ENCODE results near the gene STK11IP.
A peak's percentile ranks its signal among the peaks of the same experiment; 100 is the strongest.

Gene STK11IP

DNA sequence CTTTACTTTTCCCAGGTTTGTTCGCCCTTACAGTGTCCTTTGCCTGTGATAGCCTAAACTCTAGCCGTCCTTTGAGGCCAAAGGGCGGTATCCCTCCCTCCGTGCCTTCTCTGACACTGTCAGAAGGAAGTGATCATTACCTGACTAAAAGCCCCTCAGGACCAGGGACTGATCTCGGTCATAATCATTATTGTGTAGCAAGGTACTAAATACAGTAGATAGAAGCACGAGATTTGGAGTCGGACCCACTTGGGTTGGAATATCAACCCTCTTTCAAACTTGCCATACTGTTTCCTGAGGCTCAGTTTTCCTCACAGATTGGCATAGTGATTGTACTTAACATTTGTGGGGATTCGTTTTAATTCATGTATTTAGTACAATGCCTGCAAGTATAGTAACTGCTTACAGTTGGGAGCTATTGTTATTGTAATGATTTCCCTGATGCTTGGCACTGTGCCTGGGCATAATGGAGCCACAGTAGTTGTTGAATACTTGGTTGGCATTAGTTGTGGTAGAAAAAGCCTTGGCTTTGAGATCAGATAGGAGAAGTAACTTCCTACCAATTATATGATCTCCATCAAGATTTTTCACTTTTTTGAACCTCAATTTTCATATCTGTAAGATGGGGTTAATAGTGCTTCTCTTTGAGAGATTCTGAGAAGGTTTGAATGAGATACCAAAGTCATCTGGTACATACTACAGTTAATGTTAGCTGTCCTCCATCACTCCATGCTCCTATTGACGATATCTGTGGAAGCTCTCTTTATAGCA lies 836 bp downstream of the STK11IP start:
- peak in 1 of 3 donors; percentile 24 for DNase-seq
- ChIA-PET CTCF (interaction anchor here (4.4 kb wide), 1 partner anchor 37 kb away, joined by 24 read pairs; no protein-coding TSS in a partner anchor), POLR2A (no interaction called here)
- H3K4me1 ChIP-seq (ENCODE audit: control extremely low read depth in 1 of 4, control insufficient read depth in 4 of 4, insufficient read depth in 4 of 4, low read length in 3 of 4) = peaks cover 2 to 34% (median 22%) of the 10 kb centered on the region in 4 experiments
- H3K4me3 ChIP-seq (ENCODE audit: control insufficient read depth in 1 of 7, extremely low read depth in 1 of 7, insufficient read depth in 4 of 7, low read depth in 2 of 7, low read length in 6 of 7) = peak overlapping the region; percentile 72 to 98 (median 92)
- H3K9me3 ChIP-seq (ENCODE audit: control extremely low read depth in 1 of 5, control insufficient read depth in 4 of 5, insufficient read depth in 2 of 5, low read depth in 1 of 5, low read length in 4 of 5) = no peaks in the 10 kb centered on the region
- H3K27me3 ChIP-seq (replicated peaks in 2 of 5; ENCODE audit: control insufficient read depth in 4 of 5, insufficient read depth in 5 of 5, low read length in 4 of 5) = no peaks in the 10 kb centered on the region
- WGBS (ENCODE audit: insufficient coverage) = 46% methylated on average over 6 of the region's 9 CpGs
- H3K36me3 ChIP-seq (ENCODE audit: control insufficient read depth in 4 of 4, insufficient read depth in 4 of 4, low read length in 3 of 4) = peaks cover 5 to 18% (median 16%) of the 10 kb centered on the region in 4 experiments
- peak overlapping the region; percentile 25 to 80 for H3K27ac ChIP-seq (ENCODE audit: insufficient read depth in 1 of 2, low read depth in 1 of 2, low read length in 2 of 2, poor library complexity in 1 of 2, severe bottlenecking in 2 of 2)

DNA sequence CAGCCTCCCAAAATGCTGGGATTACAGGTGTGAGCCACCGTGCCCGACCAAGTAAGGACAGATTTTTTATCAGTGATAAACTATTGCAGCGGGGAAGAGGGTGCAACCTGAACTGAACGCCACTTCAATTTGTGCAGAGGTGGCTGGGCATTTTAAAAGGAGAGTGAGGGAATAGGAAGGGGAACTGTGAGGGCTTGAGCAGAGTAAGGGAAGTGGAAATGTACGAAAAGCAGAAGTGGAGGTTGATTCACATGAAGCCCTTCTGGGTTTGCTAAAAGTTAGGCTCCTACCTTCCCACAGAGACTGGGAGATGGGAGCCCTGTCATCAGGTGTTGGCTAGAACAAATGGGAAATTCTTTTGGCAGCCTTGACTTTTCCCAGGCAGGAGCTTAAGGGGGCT lies 6.1 kb downstream of the STK11IP start:
- no peak overlapping the region for H3K4me3 ChIP-seq (ENCODE audit: control insufficient read depth in 1 of 7, extremely low read depth in 1 of 7, insufficient read depth in 4 of 7, low read depth in 2 of 7, low read length in 6 of 7)
- 6% methylated on average over 5 of the region's 5 CpGs for WGBS (ENCODE audit: insufficient coverage)
- POLR2A ChIA-PET = interaction anchor here (1.0 kb wide), 1 partner anchor 12 kb away, joined by 3 read pairs; no protein-coding TSS in a partner anchor
- peaks cover 5 to 22% (median 7%) of the 10 kb centered on the region in 4 experiments for H3K4me1 ChIP-seq (ENCODE audit: control extremely low read depth in 1 of 4, control insufficient read depth in 4 of 4, insufficient read depth in 4 of 4, low read length in 3 of 4)
- peak; percentile 42 to 79 (median 73) for DNase-seq
- H3K27me3 ChIP-seq (replicated peaks in 2 of 5; ENCODE audit: control insufficient read depth in 4 of 5, insufficient read depth in 5 of 5, low read length in 4 of 5) = no peaks in the 10 kb centered on the region
- CTCF ChIA-PET = interaction anchor here (1.0 kb wide), 1 partner anchor 52 kb away, joined by 3 read pairs; no protein-coding TSS in a partner anchor
- peaks cover 9 to 58% (median 43%) of the 10 kb centered on the region in 4 experiments for H3K36me3 ChIP-seq (ENCODE audit: control insufficient read depth in 4 of 4, insufficient read depth in 4 of 4, low read length in 3 of 4)
- no peaks in the 10 kb centered on the region for H3K9me3 ChIP-seq (ENCODE audit: control extremely low read depth in 1 of 5, control insufficient read depth in 4 of 5, insufficient read depth in 2 of 5, low read depth in 1 of 5, low read length in 4 of 5)
- H3K27ac ChIP-seq (ENCODE audit: insufficient read depth in 1 of 2, low read depth in 1 of 2, low read length in 2 of 2, poor library complexity in 1 of 2, severe bottlenecking in 2 of 2) = no peak overlapping the region

DNA sequence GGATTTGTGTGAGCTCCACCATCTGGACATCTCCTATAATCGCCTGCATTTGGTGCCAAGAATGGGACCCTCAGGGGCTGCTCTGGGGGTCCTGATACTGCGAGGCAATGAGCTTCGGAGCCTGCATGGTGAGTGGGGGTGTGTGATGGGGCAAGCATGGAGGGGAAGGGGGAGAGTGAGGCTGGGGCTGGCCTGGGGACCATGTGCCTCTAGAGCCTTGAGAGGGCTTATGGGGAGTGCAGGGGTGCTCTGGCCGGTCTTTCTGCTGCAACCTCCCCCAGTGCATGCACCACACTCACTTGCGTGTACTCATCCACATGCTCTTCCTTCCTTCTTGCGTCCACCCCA lies 7.9 kb downstream of the STK11IP start:
- DNase-seq = no peak
- H3K4me3 ChIP-seq (ENCODE audit: control insufficient read depth in 1 of 7, extremely low read depth in 1 of 7, insufficient read depth in 4 of 7, low read depth in 2 of 7, low read length in 6 of 7) = no peak overlapping the region
- H3K27ac ChIP-seq (ENCODE audit: insufficient read depth in 1 of 2, low read depth in 1 of 2, low read length in 2 of 2, poor library complexity in 1 of 2, severe bottlenecking in 2 of 2) = no peak overlapping the region
- 100% methylated on average over 5 of the region's 6 CpGs for WGBS (ENCODE audit: insufficient coverage)
- ChIA-PET CTCF (interaction anchor here (1.0 to 1.6 kb wide), 2 partner anchors 12 to 64 kb away, joined by 4 to 5 read pairs; no protein-coding TSS in a partner anchor), POLR2A (no interaction called here)
- peaks cover 9 to 74% (median 51%) of the 10 kb centered on the region in 4 experiments for H3K36me3 ChIP-seq (ENCODE audit: control insufficient read depth in 4 of 4, insufficient read depth in 4 of 4, low read length in 3 of 4)
- peaks cover 5 to 21% (median 7%) of the 10 kb centered on the region in 4 experiments for H3K4me1 ChIP-seq (ENCODE audit: control extremely low read depth in 1 of 4, control insufficient read depth in 4 of 4, insufficient read depth in 4 of 4, low read length in 3 of 4)
- H3K27me3 ChIP-seq (replicated peaks in 2 of 5; ENCODE audit: control insufficient read depth in 4 of 5, insufficient read depth in 5 of 5, low read length in 4 of 5) = no peaks in the 10 kb centered on the region
- H3K9me3 ChIP-seq (ENCODE audit: control extremely low read depth in 1 of 5, control insufficient read depth in 4 of 5, insufficient read depth in 2 of 5, low read depth in 1 of 5, low read length in 4 of 5) = no peaks in the 10 kb centered on the region

- ChIA-PET POLR2A (interaction anchor here (0.7 kb wide), 1 partner anchor 1895 kb away, joined by 3 read pairs; no protein-coding TSS in a partner anchor), CTCF (interaction anchor here (1.2 to 1.9 kb wide), 2 partner anchors 12 to 48 kb away, joined by 3 to 7 read pairs; no protein-coding TSS in a partner anchor)
- H3K27me3 ChIP-seq (replicated peaks in 2 of 5; ENCODE audit: control insufficient read depth in 4 of 5, insufficient read depth in 5 of 5, low read length in 4 of 5) = no peaks in the 10 kb centered on the region
- WGBS (ENCODE audit: insufficient coverage) = 92% methylated on average over 7 of the region's 15 CpGs
- peaks cover 5 to 28% (median 14%) of the 10 kb centered on the region in 4 experiments for H3K4me1 ChIP-seq (ENCODE audit: control extremely low read depth in 1 of 4, control insufficient read depth in 4 of 4, insufficient read depth in 4 of 4, low read length in 3 of 4)
- no peak overlapping the region for H3K27ac ChIP-seq (ENCODE audit: insufficient read depth in 1 of 2, low read depth in 1 of 2, low read length in 2 of 2, poor library complexity in 1 of 2, severe bottlenecking in 2 of 2)
- DNase-seq = no peak
- no peaks in the 10 kb centered on the region for H3K9me3 ChIP-seq (ENCODE audit: control extremely low read depth in 1 of 5, control insufficient read depth in 4 of 5, insufficient read depth in 2 of 5, low read depth in 1 of 5, low read length in 4 of 5)
- no peak overlapping the region for H3K4me3 ChIP-seq (ENCODE audit: control insufficient read depth in 1 of 7, extremely low read depth in 1 of 7, insufficient read depth in 4 of 7, low read depth in 2 of 7, low read length in 6 of 7)
- H3K36me3 ChIP-seq (ENCODE audit: control insufficient read depth in 4 of 4, insufficient read depth in 4 of 4, low read length in 3 of 4) = peaks cover 3 to 69% (median 46%) of the 10 kb centered on the region in 4 experiments
These were observed 10.3 kb downstream of the STK11IP start for GRCh38 chr2:219607931-219608330.

DNA sequence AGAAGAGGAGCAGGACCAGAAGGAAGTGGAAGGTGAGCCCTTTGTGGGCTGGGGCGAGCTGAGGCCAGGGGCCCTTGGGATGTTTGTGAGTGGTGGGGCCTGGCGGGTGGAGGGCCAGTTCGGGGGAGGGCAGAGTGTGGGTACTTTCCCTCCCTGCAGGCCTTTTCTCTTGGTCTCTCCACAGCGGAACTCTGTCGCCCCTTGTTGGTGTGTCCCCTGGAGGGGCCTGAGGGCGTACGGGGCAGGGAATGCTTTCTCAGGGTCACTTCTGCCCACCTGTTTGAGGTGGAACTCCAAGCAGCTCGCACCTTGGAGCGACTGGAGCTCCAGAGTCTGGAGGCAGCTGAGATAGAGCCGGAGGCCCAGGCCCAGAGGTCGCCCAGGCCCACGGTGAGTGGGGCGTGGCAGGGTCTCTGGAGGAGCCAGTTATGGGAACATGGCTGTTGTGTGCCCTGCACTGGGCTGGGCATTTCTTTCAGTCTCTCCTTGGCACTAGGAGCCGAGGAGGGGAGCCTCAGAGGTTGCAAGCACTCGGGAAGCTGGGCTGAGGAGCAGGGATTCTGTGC lies 10.8 kb downstream of the STK11IP start:
- no peak for DNase-seq
- H3K4me3 ChIP-seq (ENCODE audit: control insufficient read depth in 1 of 7, extremely low read depth in 1 of 7, insufficient read depth in 4 of 7, low read depth in 2 of 7, low read length in 6 of 7) = no peak overlapping the region
- CTCF ChIA-PET = interaction anchor here (1.2 to 1.9 kb wide), 2 partner anchors 12 to 49 kb away, joined by 3 to 7 read pairs; no protein-coding TSS in a partner anchor
- peaks cover 5 to 29% (median 15%) of the 10 kb centered on the region in 4 experiments for H3K4me1 ChIP-seq (ENCODE audit: control extremely low read depth in 1 of 4, control insufficient read depth in 4 of 4, insufficient read depth in 4 of 4, low read length in 3 of 4)
- POLR2A ChIA-PET = no interaction called here
- H3K27ac ChIP-seq (ENCODE audit: insufficient read depth in 1 of 2, low read depth in 1 of 2, low read length in 2 of 2, poor library complexity in 1 of 2, severe bottlenecking in 2 of 2) = no peak overlapping the region
- H3K27me3 ChIP-seq (replicated peaks in 2 of 5; ENCODE audit: control insufficient read depth in 4 of 5, insufficient read depth in 5 of 5, low read length in 4 of 5) = no peaks in the 10 kb centered on the region
- peaks cover 3 to 69% (median 46%) of the 10 kb centered on the region in 4 experiments for H3K36me3 ChIP-seq (ENCODE audit: control insufficient read depth in 4 of 4, insufficient read depth in 4 of 4, low read length in 3 of 4)
- H3K9me3 ChIP-seq (ENCODE audit: control extremely low read depth in 1 of 5, control insufficient read depth in 4 of 5, insufficient read depth in 2 of 5, low read depth in 1 of 5, low read length in 4 of 5) = no peaks in the 10 kb centered on the region
- WGBS (ENCODE audit: insufficient coverage) = 95% methylated on average over 6 of the region's 15 CpGs

DNA sequence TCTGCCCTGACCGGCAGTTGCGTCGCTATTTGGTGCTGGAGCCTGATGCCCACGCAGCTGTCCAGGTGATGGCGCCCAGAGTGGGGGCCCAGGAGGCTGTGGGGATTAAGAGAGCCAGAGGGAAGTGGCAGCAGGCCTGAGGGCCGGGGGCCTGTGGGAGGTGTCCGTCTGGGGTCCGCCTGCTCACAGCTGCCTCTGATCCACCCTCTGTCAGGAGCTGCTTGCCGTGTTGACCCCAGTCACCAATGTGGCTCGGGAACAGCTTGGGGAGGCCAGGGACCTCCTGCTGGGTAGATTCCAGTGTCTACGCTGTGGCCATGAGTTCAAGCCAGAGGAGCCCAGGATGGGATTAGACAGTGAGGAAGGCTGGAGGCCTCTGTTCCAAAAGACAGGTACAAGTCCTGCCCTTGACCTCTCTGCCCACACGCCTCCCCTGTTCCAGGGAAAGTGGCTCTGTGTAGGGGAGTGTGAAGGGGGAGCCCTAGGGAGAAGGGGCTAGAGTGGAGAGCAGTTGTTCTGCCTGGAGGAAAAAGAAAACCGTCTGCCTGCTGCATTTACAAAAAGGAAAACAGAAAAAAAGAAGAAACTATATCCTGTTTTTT lies 11.6 kb downstream of the STK11IP start:
- Histone ChIP-seq H3K27ac (ENCODE audit: insufficient read depth in 1 of 2, low read depth in 1 of 2, low read length in 2 of 2, poor library complexity in 1 of 2, severe bottlenecking in 2 of 2) (no peak overlapping the region), H3K4me1 (ENCODE audit: control extremely low read depth in 1 of 4, control insufficient read depth in 4 of 4, insufficient read depth in 4 of 4, low read length in 3 of 4) (peaks cover 2 to 22% (median 10%) of the 10 kb centered on the region in 4 experiments), H3K27me3 (replicated peaks in 2 of 5; ENCODE audit: control insufficient read depth in 4 of 5, insufficient read depth in 5 of 5, low read length in 4 of 5) (no peaks in the 10 kb centered on the region), H3K4me3 (ENCODE audit: control insufficient read depth in 1 of 7, extremely low read depth in 1 of 7, insufficient read depth in 4 of 7, low read depth in 2 of 7, low read length in 6 of 7) (no peak overlapping the region), H3K9me3 (ENCODE audit: control extremely low read depth in 1 of 5, control insufficient read depth in 4 of 5, insufficient read depth in 2 of 5, low read depth in 1 of 5, low read length in 4 of 5) (no peaks in the 10 kb centered on the region), H3K36me3 (ENCODE audit: control insufficient read depth in 4 of 4, insufficient read depth in 4 of 4, low read length in 3 of 4) (peaks cover 3 to 73% (median 47%) of the 10 kb centered on the region in 4 experiments)
- WGBS (ENCODE audit: insufficient coverage) = 98% methylated on average over 11 of the region's 13 CpGs
- POLR2A ChIA-PET = no interaction called here
- DNase-seq = no peak
- CTCF ChIA-PET = no interaction called here

Data from common myeloid progenitor, CD34-positive (primary cell).